MM.1S (cell line): ENCODE data around the gene ZNF275.
"Not testable (repeated sequence)": the region's sequence is repeated elsewhere in the genome, so short reads cannot be mapped to it uniquely, and the experiment has no call there.

Experiments
- DNase-seq: peaks from one replicate; pipeline ENCODE4 v3.0.0-alpha.2; 2015
- H2AFZ ChIP-seq: fragments of 300-600 bp; sonication (generic); 2 replicates; pipeline ENCODE4 v1.6.0; 2016; ENCODE audit warnings: antibody characterized with exemption, low read length
- H3F3A ChIP-seq: fragments of 300-600 bp; sonication (generic); 2 replicates; pipeline ENCODE4 v1.6.1; 2016; ENCODE audit warnings: mild to moderate bottlenecking, antibody characterized with exemption, low read length, moderate library complexity, mixed read lengths; ENCODE audit not compliant: insufficient read depth
- H3K27ac ChIP-seq: fragments of 300-600 bp; sonication (generic); 2 replicates; pipeline ENCODE4 v1.5.1; 2016; ENCODE audit warnings: mild to moderate bottlenecking, low read length
- H3K27me3 ChIP-seq: fragments of 300-600 bp; sonication (generic); replicated peaks from 2 replicates; pipeline ENCODE4 v1.6.0; 2016; ENCODE audit warnings: low read length; ENCODE audit not compliant: insufficient read depth
- H3K36me3 ChIP-seq: fragments of 300-600 bp; sonication (generic); replicated peaks from 2 replicates; pipeline ENCODE4 v1.6.1; 2016; ENCODE audit warnings: mild to moderate bottlenecking, low read length, mixed read lengths; ENCODE audit not compliant: insufficient read depth
- H3K4me1 ChIP-seq: fragments of 300-600 bp; sonication (generic); 2 replicates; pipeline ENCODE4 v1.6.1; 2016; ENCODE audit warnings: low read length, mixed read lengths
- H3K4me2 ChIP-seq: fragments of 300-600 bp; sonication (generic); 2 replicates; pipeline ENCODE4 v1.6.0; 2016; ENCODE audit warnings: low read depth, low read length
- H3K4me3 ChIP-seq: fragments of 300-600 bp; sonication (generic); 2 replicates; pipeline ENCODE4 v1.5.1; 2016; ENCODE audit warnings: low read length, mixed read lengths
- H3K79me2 ChIP-seq: fragments of 300-600 bp; sonication (generic); 2 replicates; pipeline ENCODE4 v1.6.1; 2016; ENCODE audit warnings: mixed run types, low read length, mixed read lengths
- H3K9ac ChIP-seq: fragments of 300-600 bp; sonication (generic); 2 replicates; pipeline ENCODE4 v1.6.1; 2016; ENCODE audit warnings: low read length, mixed read lengths
- H3K9me2 ChIP-seq: fragments of 300-600 bp; sonication (generic); replicated peaks from 2 replicates; pipeline ENCODE4 v1.6.1; 2016; ENCODE audit warnings: mild to moderate bottlenecking, low read length, mixed read lengths; ENCODE audit not compliant: insufficient read depth
- H3K9me3 ChIP-seq: fragments of 300-600 bp; sonication (generic); replicated peaks from 2 replicates; pipeline ENCODE4 v1.6.1; 2016; ENCODE audit warnings: mild to moderate bottlenecking, low read length, mixed read lengths; ENCODE audit not compliant: insufficient read depth
- H4K20me1 ChIP-seq: fragments of 300-600 bp; sonication (generic); 2 replicates; pipeline ENCODE4 v1.6.1; 2016; ENCODE audit warnings: mild to moderate bottlenecking, low read length, moderate library complexity, mixed read lengths; ENCODE audit not compliant: insufficient read depth
- CTCF ChIP-seq: fragments of 300-600 bp; sonication (generic); IDR thresholded peaks from 2 replicates; pipeline ENCODE4 v1.5.1; 2016; ENCODE audit warnings: antibody characterized with exemption, low read length, mixed read lengths
- EZH2 ChIP-seq: fragments of 300-600 bp; sonication (generic); optimal IDR thresholded peaks from 2 replicates; pipeline ENCODE3; 2017; ENCODE audit warnings: low read depth, mild to moderate bottlenecking, antibody characterized with exemption, low read length, mixed read lengths
- EZH2phosphoT487 ChIP-seq: fragments of 300-600 bp; sonication (generic); IDR thresholded peaks from 2 replicates; pipeline ENCODE4 v1.6.1; 2018; ENCODE audit warnings: antibody characterized with exemption, low read length

ZNF275 gene

GRCh38 chrX:153317996-153318722 is 15.8 kb upstream of the ZNF275 start:
- DNase-seq: no peak
- H3K9me2 ChIP-seq: no peaks in the 10 kb centered on the region
- H3F3A ChIP-seq: no peaks in the 10 kb centered on the region
- no peaks in the 10 kb centered on the region for H3K27me3 ChIP-seq
- H3K4me1 ChIP-seq: no peaks in the 10 kb centered on the region
- no peak overlapping the region for H3K4me2 ChIP-seq
- H3K36me3 ChIP-seq: no peaks in the 10 kb centered on the region
- H4K20me1 ChIP-seq: no peaks in the 10 kb centered on the region
- H3K27ac ChIP-seq: no peak overlapping the region
- H3K9ac ChIP-seq: no peak overlapping the region
- H3K4me3 ChIP-seq: no peak overlapping the region
- H3K9me3 ChIP-seq: no peaks in the 10 kb centered on the region
- H2AFZ ChIP-seq: no peak overlapping the region
- TF ChIP-seq EZH2phosphoT487: no peak
- no peak for TF ChIP-seq CTCF
- no peak for TF ChIP-seq EZH2
- no peaks in the 10 kb centered on the region for H3K79me2 ChIP-seq

- H3K27me3 ChIP-seq: no peaks in the 10 kb centered on the region
- H3K79me2 ChIP-seq: no peaks in the 10 kb centered on the region
- H3F3A ChIP-seq: no peaks in the 10 kb centered on the region
- no peaks in the 10 kb centered on the region for H3K9me2 ChIP-seq
- no peaks in the 10 kb centered on the region for H4K20me1 ChIP-seq
- no peak overlapping the region for H2AFZ ChIP-seq
- no peak overlapping the region for H3K9ac ChIP-seq
- H3K4me3 ChIP-seq: no peak overlapping the region
- H3K4me1 ChIP-seq: no peaks in the 10 kb centered on the region
- no peak overlapping the region for H3K4me2 ChIP-seq
- no peaks in the 10 kb centered on the region for H3K36me3 ChIP-seq
- H3K9me3 ChIP-seq: no peaks in the 10 kb centered on the region
- no peak overlapping the region for H3K27ac ChIP-seq
- TF ChIP-seq EZH2: no peak
- TF ChIP-seq EZH2phosphoT487: no peak
- TF ChIP-seq CTCF: no peak
- no peak for DNase-seq
Measured at GRCh38 chrX:153318811-153319210, 15.1 kb upstream of the ZNF275 start.

DNA sequence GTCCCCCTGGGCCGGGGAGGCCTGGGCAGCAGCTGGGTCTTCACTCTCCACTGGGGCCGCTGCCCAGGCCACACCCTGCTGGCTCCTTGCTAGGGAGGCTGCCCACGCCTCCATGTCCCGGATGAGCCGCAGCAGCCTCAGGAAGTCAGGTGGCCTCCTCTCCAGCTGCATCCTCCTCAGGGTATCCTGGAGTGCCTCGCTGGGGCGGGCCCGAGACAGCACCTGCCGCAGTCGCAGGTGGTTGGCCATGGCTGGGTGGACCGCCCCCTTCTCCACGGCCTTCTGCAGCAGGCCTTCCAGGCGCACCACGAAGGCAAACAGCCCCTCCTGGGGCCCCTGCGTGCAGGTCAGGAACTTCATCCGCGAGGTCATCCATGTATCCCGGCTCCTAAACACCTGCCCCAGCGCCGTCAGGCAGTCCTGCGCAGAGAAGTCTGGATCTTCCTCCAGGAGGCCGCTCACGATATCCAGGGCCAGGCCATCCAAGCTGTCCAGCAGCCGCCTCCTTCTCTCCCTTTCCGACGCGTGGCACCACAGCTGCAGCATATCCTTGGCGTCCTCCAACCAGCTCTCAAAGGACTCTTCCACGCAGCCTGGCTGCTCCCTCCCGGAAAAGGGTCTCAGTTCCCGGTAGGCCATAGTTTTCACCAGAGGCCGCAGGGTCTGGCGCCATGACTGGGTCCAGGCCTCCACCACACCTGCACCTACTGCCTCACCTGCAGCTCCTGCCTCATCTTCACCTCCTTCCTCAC is 14.5 kb upstream of the ZNF275 start:
- no peak overlapping the region for H3K4me2 ChIP-seq
- no peaks in the 10 kb centered on the region for H3K27me3 ChIP-seq
- H2AFZ ChIP-seq: no peak overlapping the region
- no peak overlapping the region for H3K27ac ChIP-seq
- H3K4me1 ChIP-seq: no peaks in the 10 kb centered on the region
- no peak overlapping the region for H3K9ac ChIP-seq
- no peaks in the 10 kb centered on the region for H3F3A ChIP-seq
- TF ChIP-seq EZH2: no peak
- no peak for TF ChIP-seq CTCF
- no peak for TF ChIP-seq EZH2phosphoT487
- no peaks in the 10 kb centered on the region for H3K36me3 ChIP-seq
- DNase-seq: no peak
- H3K9me3 ChIP-seq: no peaks in the 10 kb centered on the region
- H3K79me2 ChIP-seq: no peaks in the 10 kb centered on the region
- no peaks in the 10 kb centered on the region for H4K20me1 ChIP-seq
- H3K4me3 ChIP-seq: no peak overlapping the region
- H3K9me2 ChIP-seq: no peaks in the 10 kb centered on the region

DNA sequence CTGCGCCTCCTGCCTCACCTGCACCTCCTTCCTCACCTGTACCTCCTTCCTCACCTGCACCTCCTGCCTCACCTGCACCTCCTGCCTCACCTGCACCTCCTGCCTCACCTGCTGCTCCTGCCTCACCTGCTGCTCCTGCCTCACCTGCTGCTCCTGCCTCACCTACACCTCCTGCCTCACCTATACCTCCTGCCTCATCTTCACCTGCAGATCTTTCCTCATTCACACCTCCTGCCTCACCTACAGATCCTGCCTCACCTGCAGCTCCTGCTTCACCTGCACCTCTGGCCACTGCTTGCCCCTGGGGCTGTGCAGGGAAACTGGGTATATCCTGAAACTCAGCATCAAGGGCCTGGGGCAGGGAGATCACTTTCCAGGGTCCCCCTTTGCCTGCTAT is 13.9 kb upstream of the ZNF275 start:
- H3K4me2 ChIP-seq, H3K27me3 ChIP-seq, H3K9me2 ChIP-seq, H3F3A ChIP-seq, H3K4me1 ChIP-seq, H3K36me3 ChIP-seq, H3K4me3 ChIP-seq, H3K9ac ChIP-seq, H2AFZ ChIP-seq, H3K9me3 ChIP-seq, DNase-seq, H3K79me2 ChIP-seq, H3K27ac ChIP-seq, H4K20me1 ChIP-seq: not testable (repeated sequence)
